ENCODE results near the gene SCARF2.
"Not testable (repeated sequence)": the region's sequence is repeated elsewhere in the genome, so short reads cannot be mapped to it uniquely, and the experiment has no call there.

Gene SCARF2

DNA sequence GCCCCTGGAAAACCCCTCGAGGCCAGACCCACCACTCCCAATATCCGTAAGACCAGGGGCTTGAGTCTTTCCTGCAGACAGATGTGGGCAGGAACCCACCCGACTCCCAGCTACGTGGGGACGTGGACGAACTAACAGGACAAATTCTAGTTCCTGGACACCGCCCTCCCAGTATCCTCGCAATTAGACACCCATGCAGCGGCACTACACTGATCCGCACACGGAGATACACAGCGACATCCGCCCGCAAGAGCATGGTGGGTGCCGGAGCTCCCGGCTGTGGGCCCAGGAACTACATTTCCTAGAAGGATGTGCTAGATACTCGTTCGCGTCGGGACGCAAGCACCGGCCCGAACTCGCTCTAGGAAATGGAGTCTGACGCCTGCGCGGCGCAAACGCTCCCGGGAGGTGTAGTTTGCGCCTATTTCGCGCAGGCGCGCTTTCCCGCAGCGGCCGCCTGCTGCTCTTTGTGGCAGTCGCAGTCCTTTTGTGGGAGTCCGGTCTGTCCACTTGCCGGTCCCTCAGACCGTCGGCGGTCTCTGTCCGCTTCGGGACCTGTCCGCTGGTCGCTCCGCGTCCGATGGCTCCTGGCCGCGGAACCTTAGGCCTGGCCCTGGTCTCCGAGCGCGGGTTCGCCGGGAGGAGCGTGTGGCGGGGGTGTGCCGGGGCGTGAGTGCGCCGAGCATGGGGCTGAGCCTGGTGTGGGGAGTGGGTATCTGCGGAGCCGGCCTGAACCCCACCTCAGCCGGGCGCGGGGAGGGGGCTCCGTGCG is 43.7 kb downstream of the SCARF2 start, which contains the start of gene ZNF74:
Gene ZNF74 (plus strand): TSS at position 447 of the 772 bp plus-strand sequence. CDS start 478 bp downstream, outside the sequence.
- no peak within 1 kb of the TSS for H3K27ac ChIP-seq
- H3K4me3 ChIP-seq (ENCODE audit: low read depth in 1 of 2, low read length in 1 of 2) = peak within 1 kb of the TSS; percentile 64 to 69
- H3K36me3 ChIP-seq = no peaks in the 10 kb centered on the region
- TF ChIP-seq CTCF (IDR thresholded peaks at IDR 0.05) = no peak
- H3K4me1 ChIP-seq (ENCODE audit: control insufficient read depth in 1 of 2, insufficient read depth in 1 of 2, low read depth in 1 of 2, low read length in 1 of 2) = peaks cover 13 to 15% of the 10 kb centered on the region in 2 experiments
- H3K9me3 ChIP-seq = no peaks in the 10 kb centered on the region
- H3K27me3 ChIP-seq = no peaks in the 10 kb centered on the region

DNA sequence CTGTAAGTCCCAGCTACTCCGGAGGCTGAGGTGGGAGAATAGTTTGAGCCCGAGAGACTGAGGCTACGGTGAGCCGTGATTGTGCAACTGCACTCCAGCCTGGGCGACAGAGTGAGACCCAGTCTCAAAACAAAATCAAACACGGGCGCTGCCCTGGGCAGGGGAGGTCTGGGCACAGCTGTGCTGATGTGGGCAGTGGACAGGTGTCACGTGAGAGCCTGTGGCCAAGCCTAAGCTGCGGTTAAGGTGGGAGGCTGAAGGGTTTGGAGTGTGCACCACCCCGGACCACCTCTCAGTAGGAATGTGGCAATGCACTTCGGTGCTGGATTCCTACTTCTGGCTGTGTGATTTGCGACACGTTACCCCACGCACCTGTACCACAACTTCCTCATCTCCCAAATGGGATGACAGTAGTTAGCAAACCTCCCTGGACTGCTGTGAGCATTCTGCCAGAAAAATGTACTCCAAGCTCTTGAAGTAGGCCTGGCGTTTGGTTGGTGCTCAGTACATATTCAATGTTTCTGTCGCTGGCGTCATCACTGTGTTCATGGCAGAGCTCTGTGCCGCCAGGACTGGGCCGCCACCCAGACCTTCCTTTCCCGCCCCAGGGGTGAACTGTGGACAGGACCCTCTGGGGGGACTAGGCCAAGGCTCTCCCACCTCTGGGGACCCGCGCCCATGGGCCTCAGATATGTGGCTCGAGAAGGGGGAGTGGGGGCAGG is 44.5 kb downstream of the SCARF2 start:
- Histone ChIP-seq H3K27ac (no peak overlapping the region), H3K4me3 (ENCODE audit: low read depth in 1 of 2, low read length in 1 of 2) (peak overlapping the region; percentile 64 to 69), H3K27me3 (no peaks in the 10 kb centered on the region), H3K9me3 (no peaks in the 10 kb centered on the region), H3K36me3 (no peaks in the 10 kb centered on the region), H3K4me1 (ENCODE audit: control insufficient read depth in 1 of 2, insufficient read depth in 1 of 2, low read depth in 1 of 2, low read length in 1 of 2) (peaks cover 13 to 15% of the 10 kb centered on the region in 2 experiments)
- TF ChIP-seq CTCF (IDR thresholded peaks at IDR 0.05) = no peak

- peaks cover 13 to 15% of the 10 kb centered on the region in 2 experiments for H3K4me1 ChIP-seq (ENCODE audit: control insufficient read depth in 1 of 2, insufficient read depth in 1 of 2, low read depth in 1 of 2, low read length in 1 of 2)
- not testable (repeated sequence) for H3K27ac ChIP-seq; H3K27me3 ChIP-seq; H3K4me3 ChIP-seq (ENCODE audit: low read depth in 1 of 2, low read length in 1 of 2); H3K36me3 ChIP-seq; H3K9me3 ChIP-seq
Observed at GRCh38 chr22:20392365-20392881, 45.2 kb downstream of the SCARF2 start.

- H3K4me3 ChIP-seq (ENCODE audit: low read depth in 1 of 2, low read length in 1 of 2) = no peak overlapping the region
Observed at GRCh38 chr22:20391222-20391621, 46.4 kb downstream of the SCARF2 start.

GRCh38 chr22:20390394-20390907 is 47.2 kb downstream of the SCARF2 start:
- H3K9me3 ChIP-seq = no peaks in the 10 kb centered on the region
- H3K4me3 ChIP-seq (ENCODE audit: low read depth in 1 of 2, low read length in 1 of 2) = no peak overlapping the region
- H3K4me1 ChIP-seq (ENCODE audit: control insufficient read depth in 1 of 2, insufficient read depth in 1 of 2, low read depth in 1 of 2, low read length in 1 of 2) = peaks cover 19 to 21% of the 10 kb centered on the region in 2 experiments
- no peaks in the 10 kb centered on the region for H3K27me3 ChIP-seq
- H3K27ac ChIP-seq = no peak overlapping the region
- no peaks in the 10 kb centered on the region for H3K36me3 ChIP-seq
- TF ChIP-seq CTCF (IDR thresholded peaks at IDR 0.05) = no peak

More at GRCh38 chr22:20391222-20391621, 46.4 kb downstream of the SCARF2 start:
- Histone ChIP-seq H3K27ac (no peak overlapping the region), H3K27me3 (no peaks in the 10 kb centered on the region), H3K4me1 (ENCODE audit: control insufficient read depth in 1 of 2, insufficient read depth in 1 of 2, low read depth in 1 of 2, low read length in 1 of 2) (peaks cover 18% of the 10 kb centered on the region in 2 experiments), H3K9me3 (no peaks in the 10 kb centered on the region), H3K36me3 (no peaks in the 10 kb centered on the region)
- no peak for TF ChIP-seq CTCF (IDR thresholded peaks at IDR 0.05)

All from neutrophil (primary cell).